Panc1 (cell line): ENCODE measurements around the gene TMEM91. TPM values are rescaled to one million over a fixed set of nuclear protein-coding genes. Genes with fewer than 3 reads are reported as not detected.
A peak's percentile ranks its signal among the peaks of the same experiment; 100 is the strongest.

Experiments used
- ATAC-seq: fragments of 200-7000 bp; cut with Tn5 transposase; 2 replicates; pipeline ENCODE4 v1.9.1; 2020; ENCODE audit warnings: mild to moderate bottlenecking, moderate library complexity
- BruUV-seq: library from RNA; stranded (reverse); fragments of 400-500 nt; replicated peaks from 2 replicates; lab custom pipeline; 2021; lab: Mats Ljungman, UMichigan
- CTCF ChIA-PET: fragments of 300-600 bp; sonication (Branson Sonifier 250); formaldehyde crosslinking; loops from one replicate; lab custom pipeline; 2022; ENCODE audit warnings: antibody characterized with exemption; lab: Charles Lee
- POLR2A ChIA-PET: fragments of 300-600 bp; sonication (Branson Sonifier 250); formaldehyde crosslinking; loops from one replicate; lab custom pipeline; 2022; ENCODE audit warnings: antibody characterized with exemption; lab: Charles Lee
- DNase-seq: peaks from one replicate; pipeline ENCODE4 v3.0.0-alpha.2; 2010; ENCODE audit warnings: low read depth, low spot score
- H3K27ac ChIP-seq: 2 replicates; pipeline ENCODE4 v1.5.1; 2011; ENCODE audit warnings: mild to moderate bottlenecking, low read length, inconsistent platforms
- H3K27me3 ChIP-seq: fragments of 200-500 bp; sonication (Bioruptor generic); 2 replicates; pipeline ENCODE4 v1.6.0; 2014; ENCODE audit warnings: low read length, inconsistent platforms; ENCODE audit not compliant: control insufficient read depth, insufficient read depth
- H3K36me3 ChIP-seq: fragments of 200-500 bp; sonication (Bioruptor generic); 2 replicates; pipeline ENCODE4 v1.5.1; 2014; ENCODE audit warnings: inconsistent platforms, mild to moderate bottlenecking, low read length, moderate library complexity; ENCODE audit not compliant: control insufficient read depth, insufficient read depth
- H3K4me1 ChIP-seq: 2 replicates; pipeline ENCODE4 v1.5.1; 2011; ENCODE audit warnings: inconsistent platforms, mild to moderate bottlenecking, low read length, moderate library complexity; ENCODE audit not compliant: control insufficient read depth, insufficient read depth
- H3K4me3 ChIP-seq, 2 experiments: 2 replicates each; pipeline ENCODE4 v1.5.1; 2011 to 2012; ENCODE audit warnings: low read depth in 2 of 2, low read length in 2 of 2, mild to moderate bottlenecking in 2 of 2, inconsistent platforms in 1 of 2, moderate library complexity in 1 of 2
- H3K9me3 ChIP-seq: fragments of 200-500 bp; sonication (Bioruptor generic); 2 replicates; pipeline ENCODE4 v1.5.1; 2014; ENCODE audit warnings: low read depth, mild to moderate bottlenecking, inconsistent platforms, low read length, moderate library complexity; ENCODE audit not compliant: control insufficient read depth, insufficient read depth
- CTCF ChIP-seq: fragments of 450-650 bp; IDR thresholded peaks from 2 replicates; pipeline ENCODE4 v1.5.1; 2017; ENCODE audit warnings: mild to moderate bottlenecking
- POLR2AphosphoS5 ChIP-seq: IDR thresholded peaks from 2 replicates; pipeline ENCODE4 v1.6.1; 2012; ENCODE audit warnings: mild to moderate bottlenecking, low read depth, low read length, moderate library complexity
- REST ChIP-seq, 2 experiments: IDR thresholded peaks; 2 replicates each; pipeline ENCODE4 v1.6.1; 2011 to 2012; ENCODE audit warnings: low read depth in 2 of 2, control low read depth in 1 of 2, low read length in 1 of 2, mild to moderate bottlenecking in 1 of 2, moderate library complexity in 1 of 2; ENCODE audit not compliant: insufficient read depth in 1 of 2
- SIN3A ChIP-seq: IDR thresholded peaks from 2 replicates; pipeline ENCODE4 v1.6.1; 2012; ENCODE audit warnings: low read depth, mild to moderate bottlenecking, low read length, moderate library complexity, borderline replicate concordance; ENCODE audit not compliant: insufficient read depth
- TCF7L2 ChIP-seq: IDR thresholded peaks from 2 replicates; pipeline ENCODE4 v1.6.1; 2011; ENCODE audit warnings: mild to moderate bottlenecking, low read depth, low read length, inconsistent platforms
- in situ Hi-C: cut with HindIII; loops from 2 replicates; pipeline ENCODE4 v1.10.0; 2016; ENCODE audit warnings: low sequenced_read_pairs, low pct_unique_long_range_greater_than_20kb
- intact Hi-C: fragments of 100-400 bp; cut with micrococcal nuclease; formaldehyde crosslinking; loops from one replicate; pipeline ENCODE4 v1.10.0; 2022; ENCODE audit not compliant: unreplicated experiment
- total RNA-seq: library from RNA; stranded (reverse); gene quantifications from one replicate; pipeline ENCODE4 v1.2.1, GENCODE V29; 2021; ENCODE audit not compliant: unreplicated experiment

TMEM91 gene
- total RNA-seq, 1 experiment from 2014 or later, result 4.4 TPM

- in situ Hi-C loops (no loop called here), intact Hi-C loops (no loop called here)
- Histone ChIP-seq H3K4me3 (peak within 1 kb of the TSS; percentile 72 to 79), H3K36me3 (peaks cover 6% of the 10 kb centered on the region; the same call in 1 of the 2 replicates), H3K9me3 (no peaks in the 10 kb centered on the region), H3K4me1 (peaks cover 5% of the 10 kb centered on the region; the same call in 1 of the 2 replicates), H3K27ac (peak within 1 kb of the TSS; percentile 75), H3K27me3 (no peaks in the 10 kb centered on the region)
- TF ChIP-seq SIN3A (peak; percentile 59; the same call in 1 of the 2 replicates), POLR2AphosphoS5 (peak; percentile 54), CTCF (peak; percentile 90), TCF7L2 (no peak), REST (IDR thresholded peaks at IDR 0.05; ENCODE audit: insufficient read depth in 1 of 2, low read depth in 2 of 2, low read length in 1 of 2) (no peak)
- ChIA-PET CTCF (no interaction called here), POLR2A (interaction anchor here (0.8 kb wide), 1 partner anchor 752 kb away, joined by 3 read pairs; no protein-coding TSS in a partner anchor)
- BruUV-seq, result TSS peak; percentile 84
- DNase-seq, result no peak
- peak; percentile 76 for ATAC-seq
These were observed 22.6 kb upstream of the TMEM91 start, which contains the start of gene TGFB1 for GRCh38 chr19:41353466-41354342. Gene TGFB1 (minus strand): TSS chr19:41353922. CDS start chr19:41353044, 878 bp downstream.

- intact Hi-C loops, result no loop called here
- Histone ChIP-seq H3K4me1 (peaks cover 5% of the 10 kb centered on the region; the same call in 1 of the 2 replicates), H3K4me3 (peak overlapping the region; percentile 45 to 79), H3K27ac (no peak overlapping the region), H3K27me3 (no peaks in the 10 kb centered on the region), H3K9me3 (no peaks in the 10 kb centered on the region), H3K36me3 (peaks cover 6% of the 10 kb centered on the region; the same call in 1 of the 2 replicates)
- CTCF ChIA-PET, result no interaction called here
- TF ChIP-seq TCF7L2 (no peak), CTCF (no peak), SIN3A (no peak), REST (IDR thresholded peaks at IDR 0.05; ENCODE audit: insufficient read depth in 1 of 2, low read depth in 2 of 2, low read length in 1 of 2) (no peak), POLR2AphosphoS5 (no peak)
- POLR2A ChIA-PET, result no interaction called here
- DNase-seq (no peak), ATAC-seq (no peak)
- in situ Hi-C loops, result no loop called here
- no TSS peak for BruUV-seq
These were observed 21.9 kb upstream of the TMEM91 start for GRCh38 chr19:41354343-41354953.
